Mesenchymal stem cell (in vitro differentiated cells and primary cell): Measurements from ENCODE around the gene MUS81.

Experiments used
- DNase-seq: peaks from one replicate; pipeline ENCODE4 v3.0.0-alpha.2; 2013
- H2AFZ ChIP-seq: one replicate; pipeline ENCODE4 v1.6.1; 2013; ENCODE audit warnings: low read depth, mild to moderate bottlenecking, control low read depth, inconsistent platforms, low read length, moderate library complexity
- H2AK5ac ChIP-seq: 2 replicates; pipeline ENCODE4 v1.6.1; 2013; ENCODE audit warnings: low read length, moderate library complexity, mild to moderate bottlenecking, inconsistent platforms; ENCODE audit not compliant: severe bottlenecking
- H2BK120ac ChIP-seq: one replicate; pipeline ENCODE4 v1.6.1; 2013; ENCODE audit warnings: low read depth, mild to moderate bottlenecking, inconsistent platforms, low read length, moderate library complexity
- H2BK12ac ChIP-seq, 2 experiments: one replicate each; pipeline ENCODE4 v1.6.1; 2013; ENCODE audit warnings: inconsistent platforms in 2 of 2, low read length in 2 of 2, mild to moderate bottlenecking in 2 of 2, moderate library complexity in 2 of 2, control low read depth in 1 of 2
- H2BK15ac ChIP-seq: one replicate; pipeline ENCODE4 v1.6.1; 2013; ENCODE audit warnings: mild to moderate bottlenecking, low read depth, inconsistent platforms; ENCODE audit not compliant: poor library complexity, severe bottlenecking
- H2BK5ac ChIP-seq: 2 replicates; pipeline ENCODE4 v1.6.1; 2013; ENCODE audit warnings: low read depth, mild to moderate bottlenecking, low read length, control low read depth, inconsistent platforms; ENCODE audit not compliant: poor library complexity, severe bottlenecking
- H3K14ac ChIP-seq, 2 experiments: one replicate each; pipeline ENCODE4 v1.6.1; 2013; ENCODE audit warnings: inconsistent platforms in 2 of 2, low read length in 2 of 2, control low read depth in 1 of 2, mild to moderate bottlenecking in 1 of 2, moderate library complexity in 1 of 2
- H3K18ac ChIP-seq, 2 experiments: one replicate each; pipeline ENCODE4 v1.6.1; 2013; ENCODE audit warnings: inconsistent platforms in 2 of 2, low read length in 2 of 2, control low read depth in 1 of 2, low read depth in 1 of 2, mild to moderate bottlenecking in 1 of 2
- H3K23ac ChIP-seq, 2 experiments: one replicate each; pipeline ENCODE4 v1.6.1; 2013; ENCODE audit warnings: inconsistent platforms in 2 of 2, low read length in 2 of 2, mild to moderate bottlenecking in 2 of 2, moderate library complexity in 2 of 2, control low read depth in 1 of 2
- H3K27ac ChIP-seq: 2 replicates; pipeline ENCODE4 v1.5.1; 2013; ENCODE audit warnings: mild to moderate bottlenecking, moderate library complexity, low read length, control low read depth, inconsistent platforms; ENCODE audit not compliant: poor library complexity, severe bottlenecking
- H3K27me3 ChIP-seq, 2 experiments: 2 replicates each; pipeline versions ENCODE4 v1.6.1 to v1.7.0; 2013; ENCODE audit warnings: low read length in 2 of 2, mild to moderate bottlenecking in 2 of 2, moderate library complexity in 2 of 2, control low read depth in 1 of 2, inconsistent platforms in 1 of 2; ENCODE audit not compliant: control insufficient read depth in 1 of 2, insufficient read depth in 1 of 2
- H3K36me3 ChIP-seq, 2 experiments: 2 replicates each; pipeline versions ENCODE4 v1.6.1 to v1.7.0; 2013; ENCODE audit warnings: low read length in 2 of 2, control low read depth in 1 of 2, inconsistent platforms in 1 of 2, low read depth in 1 of 2, mild to moderate bottlenecking in 1 of 2; ENCODE audit not compliant: insufficient read depth in 2 of 2, control insufficient read depth in 1 of 2
- H3K4ac ChIP-seq, 2 experiments: one replicate each; pipeline ENCODE4 v1.6.1; 2013; ENCODE audit warnings: inconsistent platforms in 2 of 2, low read length in 2 of 2, mild to moderate bottlenecking in 2 of 2, moderate library complexity in 2 of 2, control low read depth in 1 of 2, low read depth in 1 of 2
- H3K4me1 ChIP-seq: 2 replicates; pipeline ENCODE4 v1.6.1; 2013; ENCODE audit warnings: low read depth, low read length, control low read depth; ENCODE audit not compliant: control insufficient read depth, insufficient read depth
- H3K4me2 ChIP-seq: 2 replicates; pipeline ENCODE4 v1.6.1; 2013; ENCODE audit warnings: low read length, mild to moderate bottlenecking, inconsistent platforms; ENCODE audit not compliant: poor library complexity, severe bottlenecking
- H3K4me3 ChIP-seq, 2 experiments: 2 replicates each; pipeline versions ENCODE4 v1.5.1 to v1.7.0; 2013; ENCODE audit warnings: low read length in 2 of 2, mild to moderate bottlenecking in 2 of 2, control low read depth in 1 of 2, low read depth in 1 of 2; ENCODE audit not compliant: insufficient read depth in 1 of 2
- H3K79me1 ChIP-seq: replicated peaks from 2 replicates; pipeline ENCODE4 v1.6.1; 2013; ENCODE audit warnings: mild to moderate bottlenecking, control low read depth, low read length, inconsistent platforms; ENCODE audit not compliant: poor library complexity, severe bottlenecking
- H3K9ac ChIP-seq: 2 replicates; pipeline ENCODE4 v1.7.0; 2013; ENCODE audit warnings: mild to moderate bottlenecking, low read length, moderate library complexity
- H3K9me3 ChIP-seq: 2 replicates; pipeline ENCODE4 v1.7.0; 2013; ENCODE audit warnings: mild to moderate bottlenecking, low read length; ENCODE audit not compliant: control insufficient read depth
- H4K8ac ChIP-seq: one replicate; pipeline ENCODE4 v1.6.1; 2013; ENCODE audit warnings: inconsistent platforms, mild to moderate bottlenecking, low read length, moderate library complexity
- H4K91ac ChIP-seq: one replicate; pipeline ENCODE4 v1.6.1; 2013; ENCODE audit warnings: mild to moderate bottlenecking, low read length, inconsistent platforms
- WGBS: methylation state at CpG from one replicate; pipeline ENCODE4 v1.1.7; 2013; ENCODE audit warnings: mixed read lengths; 5-methylcytosine and 5-hydroxymethylcytosine counted together

MUS81 gene

GRCh38 chr11:65880027-65880426 is 19.8 kb downstream of the MUS81 start:
- H2BK15ac ChIP-seq, result no peak overlapping the region

GRCh38 chr11:65880844-65881421 is 20.7 kb downstream of the MUS81 start:
- Histone ChIP-seq H3K18ac (no peak overlapping the region), H2BK15ac (no peak overlapping the region), H4K91ac (no peak overlapping the region), H3K27me3 (no peaks in the 10 kb centered on the region), H2AFZ (no peak overlapping the region), H2BK120ac (no peak overlapping the region), H3K4me3 (no peak overlapping the region), H3K4me1 (peaks cover 5% of the 10 kb centered on the region), H3K9ac (no peak overlapping the region), H3K36me3 (peaks cover 40 to 52% of the 10 kb centered on the region in 2 experiments), H3K4me2 (no peak overlapping the region), H4K8ac (no peak overlapping the region), H2BK5ac (no peak overlapping the region), H3K14ac (no peak overlapping the region), H3K4ac (no peak overlapping the region), H3K9me3 (no peaks in the 10 kb centered on the region), H3K79me1 (peaks cover 21% of the 10 kb centered on the region), H2BK12ac (no peak overlapping the region), H2AK5ac (no peak overlapping the region), H3K23ac (no peak overlapping the region), H3K27ac (no peak overlapping the region)
- no peak for DNase-seq
- WGBS, result 85% methylated on average over 7 of the region's 7 CpGs

More at GRCh38 chr11:65880027-65880426, 19.8 kb downstream of the MUS81 start:
- Histone ChIP-seq H3K79me1 (peaks cover 16% of the 10 kb centered on the region), H2AFZ (no peak overlapping the region), H3K4me3 (no peak overlapping the region), H2BK120ac (no peak overlapping the region), H2BK12ac (no peak overlapping the region), H4K91ac (no peak overlapping the region), H3K14ac (no peak overlapping the region), H3K36me3 (peaks cover 31 to 43% of the 10 kb centered on the region in 2 experiments), H3K4me2 (no peak overlapping the region), H2BK5ac (no peak overlapping the region), H4K8ac (no peak overlapping the region), H3K4me1 (peaks cover 5% of the 10 kb centered on the region), H3K27me3 (no peaks in the 10 kb centered on the region), H3K4ac (no peak overlapping the region), H3K18ac (no peak overlapping the region), H2AK5ac (no peak overlapping the region), H3K9ac (no peak overlapping the region), H3K27ac (no peak overlapping the region), H3K9me3 (no peaks in the 10 kb centered on the region), H3K23ac (no peak overlapping the region)
- 91% methylated on average over 7 of the region's 7 CpGs for WGBS
- DNase-seq, result no peak

- DNase-seq, result no peak
- H3K18ac ChIP-seq, result no peak overlapping the region
- H2AFZ ChIP-seq, result no peak overlapping the region
- 96% methylated on average over 30 of the region's 30 CpGs for WGBS
- peaks cover 27% of the 10 kb centered on the region for H3K79me1 ChIP-seq
- H3K36me3 ChIP-seq, result peaks cover 51 to 61% of the 10 kb centered on the region in 2 experiments
- no peak overlapping the region for H2AK5ac ChIP-seq
- H4K91ac ChIP-seq, result no peak overlapping the region
- H2BK5ac ChIP-seq, result no peak overlapping the region
- no peak overlapping the region for H2BK15ac ChIP-seq
- no peak overlapping the region for H3K23ac ChIP-seq
- no peak overlapping the region for H3K27ac ChIP-seq
- no peak overlapping the region for H2BK12ac ChIP-seq
- H3K14ac ChIP-seq, result no peak overlapping the region
- peaks cover 10% of the 10 kb centered on the region for H3K4me1 ChIP-seq
- H3K4ac ChIP-seq, result no peak overlapping the region
- H3K4me3 ChIP-seq, result no peak overlapping the region
- H3K4me2 ChIP-seq, result no peak overlapping the region
- H4K8ac ChIP-seq, result no peak overlapping the region
- no peak overlapping the region for H2BK120ac ChIP-seq
- no peaks in the 10 kb centered on the region for H3K27me3 ChIP-seq
- H3K9me3 ChIP-seq, result no peaks in the 10 kb centered on the region
- H3K9ac ChIP-seq, result no peak overlapping the region
These were observed 22.2 kb downstream of the MUS81 start for GRCh38 chr11:65882120-65883057.

- Histone ChIP-seq H2AFZ (no peak overlapping the region), H3K36me3 (peaks cover 51 to 61% of the 10 kb centered on the region in 2 experiments), H3K4ac (no peak overlapping the region), H2AK5ac (no peak overlapping the region), H2BK12ac (no peak overlapping the region), H4K8ac (no peak overlapping the region), H3K79me1 (peaks cover 27% of the 10 kb centered on the region), H4K91ac (no peak overlapping the region), H3K18ac (no peak overlapping the region), H3K27me3 (no peaks in the 10 kb centered on the region), H2BK120ac (no peak overlapping the region), H2BK5ac (no peak overlapping the region), H3K4me3 (no peak overlapping the region), H3K14ac (no peak overlapping the region), H3K9me3 (no peaks in the 10 kb centered on the region), H3K4me2 (no peak overlapping the region), H3K27ac (no peak overlapping the region), H3K23ac (no peak overlapping the region), H3K4me1 (peaks cover 16% of the 10 kb centered on the region), H2BK15ac (no peak overlapping the region), H3K9ac (no peak overlapping the region)
- DNase-seq, result no peak
- whole genome bisulfite sequencing, result 98% methylated on average over 9 of the region's 13 CpGs
These were observed 23.0 kb downstream of the MUS81 start for GRCh38 chr11:65883058-65883761.
